A549 (cell line): ENCODE data around the gene PDZD2. TPM values are rescaled to one million over a fixed set of nuclear protein-coding genes. Genes with fewer than 3 reads are reported as not detected.

Experiments
- ATAC-seq, 2 experiments: fragments of 200-7000 bp in 1 of 2; fragments of >200 bp in 1 of 2; cut with Nextera tagmentation in 1 of 2; cut with Tn5 transposase in 1 of 2; 3 replicates each; pipeline versions ENCODE4 v1.8.0 to v1.9.1; 2018 to 2020; ENCODE audit warnings: mild to moderate bottlenecking in 1 of 2, moderate library complexity in 1 of 2
- CTCF ChIA-PET: fragments of 300-600 bp; sonication (Branson Sonifier 250); formaldehyde crosslinking; extraction: SDS; loops from one replicate; lab custom pipeline; 2021; ENCODE audit warnings: antibody characterized with exemption, inconsistent platforms; lab: Yijun Ruan, JAX
- POLR2A ChIA-PET: fragments of 350-600 bp; formaldehyde crosslinking; extraction: SDS; loops from one replicate; lab custom pipeline; 2021; ENCODE audit warnings: antibody characterized with exemption, inconsistent platforms; lab: Yijun Ruan, JAX
- DNase-seq, 2 experiments: peaks; one replicate each; pipeline versions ENCODE4 v3.0.0 to v3.0.0-alpha.2; 2011 to 2016; ENCODE audit warnings: low read depth in 1 of 2, low spot score in 1 of 2
- FAIRE-seq: peaks from 2 replicates; lab custom pipeline; 2011; peaks lifted over from hg19 to GRCh38; lab: Jason Lieb, UNC
- H3K27ac ChIP-seq, 2 experiments: fragments of >200 bp; sonication (Bioruptor Twin); formaldehyde crosslinking; 3 replicates each; pipeline ENCODE4 v1.5.1; 2016 to 2017
- H3K4me1 ChIP-seq: fragments of >200 bp; sonication (Bioruptor Twin); formaldehyde crosslinking; 3 replicates; pipeline ENCODE4 v1.6.1; 2016
- H3K4me2 ChIP-seq: fragments of >200 bp; sonication (Bioruptor Twin); formaldehyde crosslinking; 3 replicates; pipeline ENCODE4 v1.6.1; 2016
- H3K4me3 ChIP-seq: fragments of >200 bp; sonication (Bioruptor Twin); formaldehyde crosslinking; 3 replicates; pipeline ENCODE4 v1.5.1; 2016
- H3K9me3 ChIP-seq: fragments of >200 bp; sonication (Bioruptor Twin); formaldehyde crosslinking; 3 replicates; pipeline ENCODE4 v1.6.1; 2016
- BCL3 ChIP-seq: fragments of >200 bp; sonication (Bioruptor Twin); formaldehyde crosslinking; IDR thresholded peaks from 3 replicates; pipeline ENCODE4 v1.6.1; 2016
- BHLHE40 ChIP-seq: IDR thresholded peaks from 2 replicates; pipeline ENCODE4 v1.6.1; 2012; ENCODE audit warnings: low read depth, low read length, inconsistent platforms
- CTCF ChIP-seq: fragments of >200 bp; sonication (Bioruptor Twin); formaldehyde crosslinking; IDR thresholded peaks from 3 replicates; pipeline ENCODE4 v1.5.1; 2016
- EHMT2 ChIP-seq: fragments of 200-600 bp; sonication (generic); IDR thresholded peaks from 2 replicates; pipeline ENCODE4 v1.6.1; 2016; ENCODE audit warnings: antibody characterized with exemption, low read depth, mild to moderate bottlenecking, moderate library complexity
- ELK1 ChIP-seq: fragments of 150-350 bp; IDR thresholded peaks from 2 replicates; pipeline ENCODE4 v1.6.1; 2014; ENCODE audit warnings: low read depth, mild to moderate bottlenecking, low read length
- ESRRA ChIP-seq: fragments of 150-350 bp; IDR thresholded peaks from 2 replicates; pipeline ENCODE4 v1.6.1; 2014; ENCODE audit warnings: mild to moderate bottlenecking, low read length, borderline replicate concordance
- HMGXB4 ChIP-seq: fragments of 250-450 bp; sonication (Bioruptor Pico); IDR thresholded peaks from 2 replicates; pipeline ENCODE4 v1.5.0; 2021; ENCODE audit warnings: mild to moderate bottlenecking, moderate library complexity, borderline replicate concordance
- HOXA7 ChIP-seq: fragments of 250-450 bp; sonication (Bioruptor Pico); IDR thresholded peaks from 2 replicates; pipeline ENCODE4 v1.5.0; 2020; ENCODE audit warnings: mild to moderate bottlenecking, moderate library complexity
- PHF8 ChIP-seq: fragments of 200-600 bp; sonication (generic); IDR thresholded peaks from 2 replicates; pipeline ENCODE4 v1.6.1; 2016; ENCODE audit warnings: low read depth, mild to moderate bottlenecking, antibody characterized with exemption, moderate library complexity, borderline replicate concordance
- POLR2A ChIP-seq: IDR thresholded peaks from 2 replicates; pipeline ENCODE4 v1.6.1; 2012; ENCODE audit warnings: mild to moderate bottlenecking, low read length
- RAD21 ChIP-seq, 2 experiments: fragments of >200 bp in 1 of 2; sonication (Bioruptor Twin) in 1 of 2; formaldehyde crosslinking in 1 of 2; IDR thresholded peaks in 1 of 2; conservative IDR thresholded peaks in 1 of 2; 2 replicates in 1 of 2; 3 replicates in 1 of 2; pipeline ENCODE4 v1.6.1; 2012 to 2018; ENCODE audit warnings: inconsistent platforms in 1 of 2
- REST ChIP-seq: fragments of 200-600 bp; sonication (generic); IDR thresholded peaks from 2 replicates; pipeline ENCODE4 v1.6.1; 2016; ENCODE audit warnings: antibody characterized with exemption, mild to moderate bottlenecking, moderate library complexity
- SREBF2 ChIP-seq: fragments of 450-650 bp; IDR thresholded peaks from 2 replicates; pipeline ENCODE4 v1.6.1; 2014; ENCODE audit warnings: mild to moderate bottlenecking, moderate library complexity
- ZFP36 ChIP-seq: fragments of 450-650 bp; IDR thresholded peaks from 2 replicates; pipeline ENCODE4 v1.6.1; 2014; ENCODE audit warnings: borderline replicate concordance; ENCODE audit not compliant: partially characterized antibody
- ZSCAN20 ChIP-seq: fragments of 250-450 bp; sonication (Bioruptor Pico); IDR thresholded peaks from 2 replicates; pipeline ENCODE4 v1.8.0; 2022; ENCODE audit warnings: mild to moderate bottlenecking, moderate library complexity
- WGBS: methylation state at CpG from one replicate; pipeline ENCODE4 v1.1.6; 2017; ENCODE audit errors: missing lambda C conversion rate; 5-methylcytosine and 5-hydroxymethylcytosine counted together
- polyA plus RNA-seq, 4 experiments: library from polyadenylated mRNA; depleted of rRNA in 3 of 4; stranded (reverse); fragments of >200 nt; fragmentation: RNase III in 1 of 4; extraction: RNeasy Plus Mini Kit Qiagen cat#74134 plus additional on column Dnase treatment in 1 of 4; gene quantifications; 2 replicates in 3 of 4; 3 replicates in 1 of 4; pipeline ENCODE4 v1.2.3, GENCODE V29; 2011 to 2017

PDZD2 gene
- polyA plus RNA-seq, 2 of the 4 experiments (the other 2 are of a cell fraction): 0.06 to 0.09 TPM

GRCh38 chr5:32130865-32131264 lies 491.9 kb downstream of the PDZD2 start (continued):
- TF ChIP-seq HMGXB4 (CRISPR knock-in tag) (no peak), ZSCAN20 (no peak), POLR2A (no peak), ZFP36 (no peak)

GRCh38 chr5:32131604-32132003 lies 492.7 kb downstream of the PDZD2 start:
- TF ChIP-seq CTCF: no peak
- TF ChIP-seq ELK1: no peak
- TF ChIP-seq EHMT2: no peak
- no peak for TF ChIP-seq RAD21 (conservative IDR thresholded peaks at IDR 0.05 in 1 of 2, IDR thresholded peaks at IDR 0.05 in 1 of 2)
- TF ChIP-seq SREBF2: no peak
- TF ChIP-seq HOXA7: no peak
- TF ChIP-seq BHLHE40: no peak
- no peak for TF ChIP-seq REST
- TF ChIP-seq BCL3: no peak
- no peak for TF ChIP-seq PHF8
- no peak for TF ChIP-seq ESRRA
- CTCF ChIA-PET: interaction anchor here (1.4 kb wide), 1 partner anchor 101 kb away, joined by 4 read pairs; no protein-coding TSS in a partner anchor
- no peaks in the 10 kb centered on the region for H3K9me3 ChIP-seq

More at GRCh38 chr5:32131604-32132003, 492.7 kb downstream of the PDZD2 start:
- no peak for ATAC-seq
- peaks cover 14% of the 10 kb centered on the region for H3K4me1 ChIP-seq
- FAIRE-seq: no peak
- H3K4me3 ChIP-seq: no peak overlapping the region
- no peak for DNase-seq
- 93% methylated on average over 1 of the region's 1 CpG for WGBS
- POLR2A ChIA-PET: no interaction called here
- no peak overlapping the region for H3K4me2 ChIP-seq
- no peak overlapping the region for H3K27ac ChIP-seq
